GM10847 (cell line): ENCODE results near the gene BOLA1.

Experiments
- POLR2A ChIP-seq: IDR thresholded peaks from 2 replicates; pipeline ENCODE4 v1.6.1; 2011; ENCODE audit not compliant: insufficient read length; ENCODE audit errors: extremely low read depth

BOLA1 gene

GRCh38 chr1:149888999-149889289 lies 10.4 kb upstream of the BOLA1 start:
- TF ChIP-seq POLR2A, result no peak

- TF ChIP-seq POLR2A, result no peak
Observed at GRCh38 chr1:149896575-149896974, 2.8 kb upstream of the BOLA1 start.

GRCh38 chr1:149903836-149904491 lies 4.6 kb downstream of the BOLA1 start:
- no peak for TF ChIP-seq POLR2A

- TF ChIP-seq POLR2A, result no peak
Observed at GRCh38 chr1:149906570-149907075, 7.3 kb downstream of the BOLA1 start.

GRCh38 chr1:149914545-149914944 lies 15.2 kb downstream of the BOLA1 start:
- no peak for TF ChIP-seq POLR2A

GRCh38 chr1:149915429-149916192 lies 16.2 kb downstream of the BOLA1 start:
- no peak for TF ChIP-seq POLR2A

GRCh38 chr1:149916193-149916897 lies 17.0 kb downstream of the BOLA1 start:
- TF ChIP-seq POLR2A, result no peak

- no peak for TF ChIP-seq POLR2A
Observed at GRCh38 chr1:149916898-149917252, 17.5 kb downstream of the BOLA1 start.

GRCh38 chr1:149917571-149918144 lies 18.3 kb downstream of the BOLA1 start, which contains the start of gene SV2A:
Gene SV2A, minus strand, starts transcription at chr1:149917844. Its CDS starts 4,004 bp downstream, at chr1:149913840.
- TF ChIP-seq POLR2A, result no peak

- no peak for TF ChIP-seq POLR2A
Observed at GRCh38 chr1:149923626-149924025, 24.3 kb downstream of the BOLA1 start.

GRCh38 chr1:149925345-149925744 lies 26.0 kb downstream of the BOLA1 start:
- no peak for TF ChIP-seq POLR2A

- no peak for TF ChIP-seq POLR2A
Observed at GRCh38 chr1:149925751-149926150, 26.4 kb downstream of the BOLA1 start.

- TF ChIP-seq POLR2A, result no peak
Observed at GRCh38 chr1:149926296-149926695, 26.9 kb downstream of the BOLA1 start.

- no peak for TF ChIP-seq POLR2A
Observed at GRCh38 chr1:149927056-149927562, 27.7 kb downstream of the BOLA1 start.

- peak; percentile 86 for TF ChIP-seq POLR2A
Observed at GRCh38 chr1:149927563-149928400, 28.4 kb downstream of the BOLA1 start, which contains the start of gene SF3B4. Gene SF3B4, minus strand, starts transcription at chr1:149927803. Its CDS starts 44 bp downstream, at chr1:149927759.

- TF ChIP-seq POLR2A, result no peak
Observed at GRCh38 chr1:149928401-149928724, 29.0 kb downstream of the BOLA1 start.
